Measurements from ENCODE around the gene HACE1.

DNA sequence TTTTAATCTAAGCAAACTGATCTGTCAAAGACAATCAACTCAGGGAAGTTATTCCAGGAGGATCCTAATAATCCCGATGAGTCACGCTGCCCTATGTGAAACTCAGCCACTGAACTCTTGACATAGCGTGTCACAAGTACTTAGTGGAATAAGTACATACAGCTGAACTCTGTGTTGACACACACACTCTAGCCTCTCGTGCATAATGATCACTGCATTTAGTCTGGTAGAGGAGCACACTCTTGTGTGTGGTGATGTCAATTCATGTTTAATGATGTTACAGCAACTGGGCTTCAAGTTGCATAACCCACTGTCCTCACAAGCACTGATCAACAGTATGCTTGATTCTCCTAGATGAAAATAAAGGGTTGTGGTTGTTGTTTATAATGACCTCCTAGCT is 148.3 kb downstream of the HACE1 start:
- TF ChIP-seq EP300 (IDR thresholded peaks at IDR 0.05; ENCODE audit: borderline replicate concordance) (no peak), TEAD4 (IDR thresholded peaks at IDR 0.05) (no peak), RAD21 (IDR thresholded peaks at IDR 0.05; ENCODE audit: low read depth) (no peak)
- TF ChIP-seq, protein P1, sequence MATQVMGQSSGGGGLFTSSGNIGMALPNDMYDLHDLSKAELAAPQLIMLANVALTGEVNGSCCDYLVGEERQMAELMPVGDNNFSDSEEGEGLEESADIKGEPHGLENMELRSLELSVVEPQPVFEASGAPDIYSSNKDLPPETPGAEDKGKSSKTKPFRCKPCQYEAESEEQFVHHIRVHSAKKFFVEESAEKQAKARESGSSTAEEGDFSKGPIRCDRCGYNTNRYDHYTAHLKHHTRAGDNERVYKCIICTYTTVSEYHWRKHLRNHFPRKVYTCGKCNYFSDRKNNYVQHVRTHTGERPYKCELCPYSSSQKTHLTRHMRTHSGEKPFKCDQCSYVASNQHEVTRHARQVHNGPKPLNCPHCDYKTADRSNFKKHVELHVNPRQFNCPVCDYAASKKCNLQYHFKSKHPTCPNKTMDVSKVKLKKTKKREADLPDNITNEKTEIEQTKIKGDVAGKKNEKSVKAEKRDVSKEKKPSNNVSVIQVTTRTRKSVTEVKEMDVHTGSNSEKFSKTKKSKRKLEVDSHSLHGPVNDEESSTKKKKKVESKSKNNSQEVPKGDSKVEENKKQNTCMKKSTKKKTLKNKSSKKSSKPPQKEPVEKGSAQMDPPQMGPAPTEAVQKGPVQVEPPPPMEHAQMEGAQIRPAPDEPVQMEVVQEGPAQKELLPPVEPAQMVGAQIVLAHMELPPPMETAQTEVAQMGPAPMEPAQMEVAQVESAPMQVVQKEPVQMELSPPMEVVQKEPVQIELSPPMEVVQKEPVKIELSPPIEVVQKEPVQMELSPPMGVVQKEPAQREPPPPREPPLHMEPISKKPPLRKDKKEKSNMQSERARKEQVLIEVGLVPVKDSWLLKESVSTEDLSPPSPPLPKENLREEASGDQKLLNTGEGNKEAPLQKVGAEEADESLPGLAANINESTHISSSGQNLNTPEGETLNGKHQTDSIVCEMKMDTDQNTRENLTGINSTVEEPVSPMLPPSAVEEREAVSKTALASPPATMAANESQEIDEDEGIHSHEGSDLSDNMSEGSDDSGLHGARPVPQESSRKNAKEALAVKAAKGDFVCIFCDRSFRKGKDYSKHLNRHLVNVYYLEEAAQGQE (IDR thresholded peaks at IDR 0.05; ENCODE audit: low read depth) = no peak
